ENCODE results near the gene MVP. TPM values are rescaled to one million over a fixed set of nuclear protein-coding genes. Genes with fewer than 3 reads are reported as not detected.

MVP gene
- total and polyA plus RNA-seq, 12 donors = 73.9 to 492 (median 336) TPM

DNA sequence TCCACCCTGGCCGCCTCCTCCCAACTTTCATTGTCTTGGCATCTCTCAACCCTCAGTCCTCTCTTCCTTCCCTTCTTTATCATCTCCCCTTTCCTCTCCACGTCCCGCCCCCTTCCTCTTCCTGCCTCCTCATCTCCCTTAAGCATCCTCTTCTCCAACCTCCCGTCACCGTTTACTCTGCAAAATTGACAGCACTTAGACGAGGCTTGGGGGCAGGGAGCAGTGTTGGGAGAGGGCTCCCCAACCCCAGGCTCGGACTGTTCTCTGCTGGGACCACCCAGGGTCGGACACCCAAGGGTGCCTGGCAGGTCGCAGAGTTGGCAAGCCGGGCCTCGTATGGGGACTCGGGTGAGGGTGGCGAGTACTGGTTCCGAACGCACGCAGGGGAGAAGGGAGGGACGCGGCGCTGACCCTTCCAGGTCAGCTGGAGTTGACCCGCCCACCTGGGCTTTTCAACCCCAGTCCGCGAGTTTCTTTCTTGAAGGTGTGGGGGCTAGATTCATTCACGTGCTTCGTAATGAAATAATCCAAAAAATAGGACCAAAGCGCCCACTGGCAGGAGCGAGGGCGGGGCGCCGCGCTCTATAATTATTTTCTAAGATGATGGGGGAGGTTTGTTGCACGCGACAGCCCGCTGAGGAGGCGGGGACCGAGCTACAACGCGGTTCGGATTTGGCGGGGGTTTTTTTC is 5.1 kb upstream of the MVP start:
- intact Hi-C loops (cut with DNase I) = no loop called here
- Histone ChIP-seq H3K4me3 (peak overlapping the region in 1 of 4 donors; percentile 47), H3K27me3 (no peaks in the 10 kb centered on the region), H3K36me3 (replicated peaks in 1 of 2) (peaks cover 0 to 19% of the 10 kb centered on the region in 2 donors), H3K9me3 (replicated peaks in 1 of 3) (no peaks in the 10 kb centered on the region), H3K27ac (peak overlapping the region in 4 of 5 donors; percentile 45 to 97 (median 66)), H3K4me1 (replicated peaks in 1 of 2) (peaks cover 21 to 63% of the 10 kb centered on the region in 2 donors)
- TF ChIP-seq, protein P1, sequence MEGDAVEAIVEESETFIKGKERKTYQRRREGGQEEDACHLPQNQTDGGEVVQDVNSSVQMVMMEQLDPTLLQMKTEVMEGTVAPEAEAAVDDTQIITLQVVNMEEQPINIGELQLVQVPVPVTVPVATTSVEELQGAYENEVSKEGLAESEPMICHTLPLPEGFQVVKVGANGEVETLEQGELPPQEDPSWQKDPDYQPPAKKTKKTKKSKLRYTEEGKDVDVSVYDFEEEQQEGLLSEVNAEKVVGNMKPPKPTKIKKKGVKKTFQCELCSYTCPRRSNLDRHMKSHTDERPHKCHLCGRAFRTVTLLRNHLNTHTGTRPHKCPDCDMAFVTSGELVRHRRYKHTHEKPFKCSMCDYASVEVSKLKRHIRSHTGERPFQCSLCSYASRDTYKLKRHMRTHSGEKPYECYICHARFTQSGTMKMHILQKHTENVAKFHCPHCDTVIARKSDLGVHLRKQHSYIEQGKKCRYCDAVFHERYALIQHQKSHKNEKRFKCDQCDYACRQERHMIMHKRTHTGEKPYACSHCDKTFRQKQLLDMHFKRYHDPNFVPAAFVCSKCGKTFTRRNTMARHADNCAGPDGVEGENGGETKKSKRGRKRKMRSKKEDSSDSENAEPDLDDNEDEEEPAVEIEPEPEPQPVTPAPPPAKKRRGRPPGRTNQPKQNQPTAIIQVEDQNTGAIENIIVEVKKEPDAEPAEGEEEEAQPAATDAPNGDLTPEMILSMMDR (IDR thresholded peaks at IDR 0.05) = no peak
- no peak for TF ChIP-seq POLR2A (IDR thresholded peaks at IDR 0.05)
- DNase-seq = peak in 6 of 7 donors; percentile 51 to 79 (median 60)
- 4 to 9% (median 6%) methylated on average over 32 to 39 of the region's 39 CpGs for WGBS, 4 donors

DNA sequence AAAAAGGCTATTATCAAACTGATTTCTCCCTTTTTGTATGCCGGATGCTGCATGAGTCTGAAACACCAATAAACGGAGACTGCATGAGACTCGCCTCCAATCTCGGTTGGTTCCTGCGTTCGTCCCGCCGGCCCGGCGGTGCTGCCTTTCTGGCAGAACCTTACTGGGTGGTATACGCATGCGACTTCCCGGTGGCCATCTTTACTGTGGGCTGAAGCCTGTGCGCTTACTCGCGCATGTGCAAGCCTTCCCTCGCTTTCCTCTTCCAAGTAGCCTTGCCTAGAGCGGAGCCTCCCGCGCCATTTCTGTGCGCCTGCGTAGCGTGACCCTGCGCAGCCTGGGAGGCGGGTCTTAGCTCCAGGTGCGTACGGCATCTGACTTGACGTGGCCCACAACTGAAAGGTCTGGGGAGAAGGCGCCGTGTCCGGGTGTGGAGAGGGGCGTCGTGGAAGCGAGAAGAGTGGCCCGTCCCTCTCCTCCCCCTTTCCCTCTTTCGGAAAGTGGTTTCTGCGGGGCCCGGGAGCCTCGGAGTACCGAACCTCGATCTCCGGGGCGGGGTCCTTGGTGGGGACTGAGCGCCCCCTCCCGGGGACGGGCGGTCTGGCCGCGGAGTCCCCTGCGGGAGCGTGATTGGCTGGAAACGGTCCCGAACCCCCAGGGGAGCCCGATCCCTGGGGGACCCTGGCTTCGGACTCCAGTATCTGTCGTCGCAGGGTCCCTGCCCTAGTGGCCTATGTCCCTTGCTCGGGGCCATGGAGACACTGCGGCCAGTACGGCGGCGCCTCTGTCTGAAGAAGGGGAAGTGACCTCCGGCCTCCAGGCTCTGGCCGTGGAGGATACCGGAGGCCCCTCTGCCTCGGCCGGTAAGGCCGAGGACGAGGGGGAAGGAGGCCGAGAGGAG is 4.2 kb upstream of the MVP start, which contains the start of gene PAGR1:
Gene PAGR1, plus strand, starts transcription at position 360 of the 901 bp plus-strand sequence. Its CDS starts 374 bp downstream, at position 734.
- WGBS, 4 donors = 0 to 1% (median 1%) methylated on average over 31 to 70 of the region's 70 CpGs
- intact Hi-C loops (cut with DNase I) = no loop called here
- no peaks in the 10 kb centered on the region for H3K9me3 ChIP-seq (replicated peaks in 1 of 3)
- peaks cover 23 to 56% of the 10 kb centered on the region in 2 donors for H3K4me1 ChIP-seq (replicated peaks in 1 of 2)
- DNase-seq = peak; percentile 98 to 100 (median 99)
- H3K4me3 ChIP-seq = peak within 1 kb of the TSS; percentile 58 to 92 (median 78)
- peaks cover 0 to 17% of the 10 kb centered on the region in 2 donors for H3K36me3 ChIP-seq (replicated peaks in 1 of 2)
- H3K27me3 ChIP-seq = no peaks in the 10 kb centered on the region
- peak within 1 kb of the TSS; percentile 73 to 99 (median 97) for H3K27ac ChIP-seq
- TF ChIP-seq POLR2A (IDR thresholded peaks at IDR 0.05) = peak; percentile 51 to 79
- TF ChIP-seq, protein P1 (IDR thresholded peaks at IDR 0.05) = peak; percentile 68 to 89 (median 80)

DNA sequence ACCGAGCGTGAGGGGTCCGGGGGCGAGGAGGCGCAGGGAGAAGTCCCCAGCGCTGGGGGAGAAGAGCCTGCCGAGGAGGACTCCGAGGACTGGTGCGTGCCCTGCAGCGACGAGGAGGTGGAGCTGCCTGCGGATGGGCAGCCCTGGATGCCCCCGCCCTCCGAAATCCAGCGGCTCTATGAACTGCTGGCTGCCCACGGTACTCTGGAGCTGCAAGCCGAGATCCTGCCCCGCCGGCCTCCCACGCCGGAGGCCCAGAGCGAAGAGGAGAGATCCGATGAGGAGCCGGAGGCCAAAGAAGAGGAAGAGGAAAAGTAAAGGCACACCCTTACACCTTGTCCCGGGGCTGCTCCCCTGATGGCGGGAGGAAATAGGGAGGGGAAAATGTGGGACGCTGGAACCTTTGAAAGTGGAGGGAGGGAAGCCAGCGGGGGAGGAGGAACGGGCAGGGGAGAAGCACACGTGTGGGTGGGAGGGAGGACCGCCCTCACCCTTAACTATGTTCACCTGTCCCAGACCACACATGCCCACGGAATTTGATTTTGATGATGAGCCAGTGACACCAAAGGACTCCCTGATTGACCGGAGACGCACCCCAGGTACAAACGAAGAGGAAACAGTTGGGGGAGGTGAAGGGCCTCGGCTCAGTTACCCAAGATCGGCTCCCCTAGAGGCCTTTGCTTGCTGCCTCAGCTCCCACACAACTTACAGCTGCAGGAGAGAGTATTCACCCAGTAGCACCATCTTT is 3.4 kb upstream of the MVP start:
- no peaks in the 10 kb centered on the region for H3K9me3 ChIP-seq (replicated peaks in 1 of 3)
- peaks cover 0 to 17% of the 10 kb centered on the region in 2 donors for H3K36me3 ChIP-seq (replicated peaks in 1 of 2)
- H3K27me3 ChIP-seq = no peaks in the 10 kb centered on the region
- 1 to 7% (median 2%) methylated on average over 15 to 37 of the region's 37 CpGs for WGBS, 4 donors
- H3K4me3 ChIP-seq = peak overlapping the region; percentile 58 to 92 (median 78)
- DNase-seq = peak; percentile 78 to 87 (median 83)
- intact Hi-C loops (cut with DNase I) = no loop called here
- peaks cover 25 to 61% of the 10 kb centered on the region in 2 donors for H3K4me1 ChIP-seq (replicated peaks in 1 of 2)
- TF ChIP-seq, protein P1 (IDR thresholded peaks at IDR 0.05) = no peak
- peak in 1 of 2 donors; percentile 77 for TF ChIP-seq POLR2A (IDR thresholded peaks at IDR 0.05)
- H3K27ac ChIP-seq = peak overlapping the region; percentile 73 to 99 (median 97)
